ENCODE data around the gene RPUSD1. TPM values are rescaled to one million over a fixed set of nuclear protein-coding genes. Genes with fewer than 3 reads are reported as not detected.
"Not testable (repeated sequence)": the region's sequence is repeated elsewhere in the genome, so short reads cannot be mapped to it uniquely, and the experiment has no call there.

RPUSD1 gene
- total RNA-seq, 5 donors from 2014 or later (not counting 1 experiment from before 2014, with no cell fraction given), result 16.0 to 35.3 (median 34.5) TPM

DNA sequence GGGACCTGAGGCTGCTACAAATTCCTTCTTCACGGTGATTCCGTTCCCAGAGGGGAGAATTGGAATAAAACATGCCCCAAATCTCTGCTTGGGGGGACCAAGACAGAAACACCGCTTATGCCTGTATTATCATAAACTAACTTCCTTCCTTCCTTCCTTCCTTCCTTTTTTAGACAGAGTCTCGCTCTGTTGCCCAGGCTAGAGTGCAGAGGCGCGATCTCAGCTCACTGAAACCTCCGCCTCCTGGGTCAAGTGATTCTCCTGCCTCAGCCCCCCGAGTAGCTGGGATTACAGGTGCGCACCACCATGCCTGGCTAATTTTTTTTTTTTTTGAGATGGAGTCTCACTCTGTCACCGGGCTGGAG is 31.8 kb upstream of the RPUSD1 start:
- not testable (repeated sequence) for H3K9me3 Mint-ChIP-seq; DNase-seq; ATAC-seq (replicated peaks in 1 of 4); H3K4me1 ChIP-seq (ENCODE audit: control insufficient read depth in 1 of 2, extremely low read depth in 1 of 2, insufficient read depth in 2 of 2, low read length in 2 of 2); H3K9me3 ChIP-seq; H3K4me3 ChIP-seq (ENCODE audit: control insufficient read depth in 1 of 2, extremely low read depth in 1 of 2, low read length in 1 of 2); H3K36me3 ChIP-seq (ENCODE audit: control insufficient read depth in 2 of 2, extremely low read depth in 1 of 2, insufficient read depth in 1 of 2, low read length in 1 of 2); H3K36me3 Mint-ChIP-seq
- peaks cover 9 to 14% (median 11%) of the 10 kb centered on the region in 3 donors for H3K4me1 Mint-ChIP-seq
- H3K27ac Mint-ChIP-seq, result peak overlapping the region; percentile 73 to 84
- peaks cover 3 to 24% of the 10 kb centered on the region in 2 donors for H3K27me3 Mint-ChIP-seq
- H3K27me3 ChIP-seq (replicated peaks in 1 of 2; ENCODE audit: control insufficient read depth in 2 of 2, extremely low read depth in 1 of 2, insufficient read depth in 2 of 2, low read length in 1 of 2), result peaks cover 0 to 84% of the 10 kb centered on the region in 2 experiments
- WGBS (ENCODE audit: insufficient coverage), result 29% methylated on average over 6 of the region's 10 CpGs
- H3K27ac ChIP-seq (ENCODE audit: low read length), result peak overlapping the region; percentile 4
- ChIA-PET CTCF (interaction anchor here in 1 of 2 donors (0.6 kb wide), 1 partner anchor 228 kb away, joined by 9 read pairs; no protein-coding TSS in a partner anchor), POLR2A (interaction anchor here in 1 of 2 donors (0.6 kb wide), 1 partner anchor 14 kb away, joined by 3 read pairs; no protein-coding TSS in a partner anchor)
- H3K4me3 Mint-ChIP-seq, result peak overlapping the region in 1 of 3 donors; percentile 48

DNA sequence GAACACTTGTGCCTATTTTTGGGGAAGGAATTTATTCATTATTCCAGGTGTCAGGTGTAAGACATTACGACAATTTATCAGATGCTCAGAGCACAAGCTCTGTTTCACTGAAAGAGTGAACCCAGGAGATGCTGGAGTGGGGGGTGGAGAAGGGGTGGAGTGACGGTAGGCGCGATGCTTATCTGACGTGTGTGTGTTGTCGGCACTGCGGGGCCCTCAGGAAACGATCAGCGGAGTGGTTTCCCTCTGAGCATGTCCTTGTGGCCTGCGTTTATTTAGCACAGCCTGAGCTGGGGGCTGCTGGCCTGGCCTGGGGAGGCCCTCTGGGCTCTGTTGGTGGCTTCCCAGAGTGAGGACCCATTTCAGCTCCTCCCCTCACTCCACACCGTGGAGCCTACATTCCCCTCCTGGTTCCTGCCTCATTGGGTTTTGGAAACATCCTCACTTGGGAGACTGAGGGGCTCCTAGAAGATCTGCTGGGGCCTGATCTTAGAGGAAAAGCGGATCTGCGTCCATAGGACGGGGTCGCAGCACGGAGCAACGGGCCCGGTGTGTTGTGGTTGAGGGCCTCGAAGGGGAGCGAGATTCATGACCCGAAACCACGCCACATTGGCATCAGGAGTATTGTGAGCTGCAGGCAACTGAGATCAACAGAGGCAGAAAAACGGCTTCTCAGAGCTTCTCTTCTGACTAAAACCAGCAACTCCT is 31.3 kb upstream of the RPUSD1 start:
- H3K27ac Mint-ChIP-seq, result peak overlapping the region; percentile 73 to 84
- 8% methylated on average over 19 of the region's 23 CpGs for WGBS (ENCODE audit: insufficient coverage)
- ATAC-seq (replicated peaks in 1 of 4), result peak; percentile 45 to 98 (median 71)
- H3K27me3 ChIP-seq (replicated peaks in 1 of 2; ENCODE audit: control insufficient read depth in 2 of 2, extremely low read depth in 1 of 2, insufficient read depth in 2 of 2, low read length in 1 of 2), result peaks cover 0 to 84% of the 10 kb centered on the region in 2 experiments
- H3K27ac ChIP-seq (ENCODE audit: low read length), result peak overlapping the region; percentile 4
- peak in 34 of 35 experiments; percentile 8 to 66 (median 38) for DNase-seq
- peak overlapping the region in 1 of 3 donors; percentile 48 for H3K4me3 Mint-ChIP-seq
- no peaks in the 10 kb centered on the region for H3K36me3 ChIP-seq (ENCODE audit: control insufficient read depth in 2 of 2, extremely low read depth in 1 of 2, insufficient read depth in 1 of 2, low read length in 1 of 2)
- H3K4me1 ChIP-seq (ENCODE audit: control insufficient read depth in 1 of 2, extremely low read depth in 1 of 2, insufficient read depth in 2 of 2, low read length in 2 of 2), result peaks cover 6 to 8% of the 10 kb centered on the region in 2 experiments
- no peaks in the 10 kb centered on the region for H3K36me3 Mint-ChIP-seq
- ChIA-PET POLR2A (interaction anchor here in 1 of 2 donors (0.6 kb wide), 1 partner anchor 15 kb away, joined by 3 read pairs; no protein-coding TSS in a partner anchor), CTCF (interaction anchor here in 1 of 2 donors (0.6 kb wide), 1 partner anchor 229 kb away, joined by 9 read pairs; no protein-coding TSS in a partner anchor)
- peaks cover 9 to 14% (median 11%) of the 10 kb centered on the region in 3 donors for H3K4me1 Mint-ChIP-seq
- H3K9me3 ChIP-seq, result no peaks in the 10 kb centered on the region
- H3K27me3 Mint-ChIP-seq, result peaks cover 3 to 29% of the 10 kb centered on the region in 2 donors
- H3K9me3 Mint-ChIP-seq, result no peaks in the 10 kb centered on the region
- peak overlapping the region in 1 of 2 donors; percentile 11 for H3K4me3 ChIP-seq (ENCODE audit: control insufficient read depth in 1 of 2, extremely low read depth in 1 of 2, low read length in 1 of 2)

DNA sequence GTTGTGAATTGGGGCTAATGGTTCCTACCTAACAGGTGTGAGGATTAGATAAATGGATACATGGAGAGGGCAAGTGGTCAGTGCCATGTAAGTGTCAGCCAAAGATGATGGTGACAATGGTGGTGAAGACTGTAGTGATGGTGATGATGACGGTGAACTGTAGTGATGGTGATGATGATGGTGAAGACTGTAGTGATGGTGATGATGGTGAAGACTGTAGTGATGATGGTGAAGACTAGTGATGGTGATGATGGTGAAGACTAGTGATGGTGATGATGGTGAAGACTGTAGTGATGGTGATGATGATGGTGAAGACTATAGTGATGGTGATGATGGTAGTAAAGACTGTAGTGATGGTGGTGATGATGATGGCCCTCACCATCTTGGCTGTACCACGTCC is 30.4 kb upstream of the RPUSD1 start:
- peaks cover 8 to 11% of the 10 kb centered on the region in 2 experiments for H3K4me1 ChIP-seq (ENCODE audit: control insufficient read depth in 1 of 2, extremely low read depth in 1 of 2, insufficient read depth in 2 of 2, low read length in 2 of 2)
- DNase-seq (no peak), ATAC-seq (replicated peaks in 1 of 4) (no peak)
- H3K27me3 ChIP-seq (replicated peaks in 1 of 2; ENCODE audit: control insufficient read depth in 2 of 2, extremely low read depth in 1 of 2, insufficient read depth in 2 of 2, low read length in 1 of 2), result peaks cover 0 to 85% of the 10 kb centered on the region in 2 experiments
- H3K4me3 ChIP-seq (ENCODE audit: control insufficient read depth in 1 of 2, extremely low read depth in 1 of 2, low read length in 1 of 2), result no peak overlapping the region
- Mint-ChIP-seq H3K4me3 (no peak overlapping the region), H3K4me1 (peaks cover 9 to 14% (median 13%) of the 10 kb centered on the region in 3 donors), H3K27me3 (peaks cover 3 to 33% of the 10 kb centered on the region in 2 donors), H3K36me3 (no peaks in the 10 kb centered on the region), H3K9me3 (no peaks in the 10 kb centered on the region), H3K27ac (no peak overlapping the region)
- H3K9me3 ChIP-seq, result no peaks in the 10 kb centered on the region
- POLR2A ChIA-PET, result no interaction called here
- WGBS (ENCODE audit: insufficient coverage), result 83% methylated on average over 1 of the region's 2 CpGs
- CTCF ChIA-PET, result no interaction called here
- no peak overlapping the region for H3K27ac ChIP-seq (ENCODE audit: low read length)
- H3K36me3 ChIP-seq (ENCODE audit: control insufficient read depth in 2 of 2, extremely low read depth in 1 of 2, insufficient read depth in 1 of 2, low read length in 1 of 2), result no peaks in the 10 kb centered on the region

DNA sequence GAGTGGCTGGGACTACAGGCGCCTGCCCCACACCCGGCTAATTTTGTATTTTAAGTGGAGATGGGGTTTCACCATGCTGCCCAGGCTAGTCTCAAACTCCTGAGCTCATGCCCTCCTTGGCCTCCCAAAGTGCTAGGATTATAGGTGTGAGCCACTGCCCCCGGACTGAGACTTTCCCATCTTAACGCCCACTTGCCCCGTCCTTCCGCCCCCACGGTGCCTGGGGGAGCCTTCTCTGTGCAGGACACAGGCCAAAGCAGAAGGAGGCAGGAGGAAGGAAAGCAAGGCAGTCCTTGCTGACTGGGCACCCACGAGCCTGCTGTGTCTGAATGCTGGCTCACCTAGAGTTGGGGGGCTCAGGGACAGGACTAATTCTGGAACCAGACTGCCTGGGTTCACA is 30.0 kb upstream of the RPUSD1 start:
- Mint-ChIP-seq H3K9me3 (no peaks in the 10 kb centered on the region), H3K27me3 (peaks cover 3 to 30% of the 10 kb centered on the region in 2 donors), H3K27ac (no peak overlapping the region), H3K4me3 (no peak overlapping the region), H3K4me1 (peaks cover 9 to 14% (median 13%) of the 10 kb centered on the region in 3 donors), H3K36me3 (no peaks in the 10 kb centered on the region)
- no peaks in the 10 kb centered on the region for H3K9me3 ChIP-seq
- peaks cover 0 to 84% of the 10 kb centered on the region in 2 experiments for H3K27me3 ChIP-seq (replicated peaks in 1 of 2; ENCODE audit: control insufficient read depth in 2 of 2, extremely low read depth in 1 of 2, insufficient read depth in 2 of 2, low read length in 1 of 2)
- 82% methylated on average over 6 of the region's 8 CpGs for WGBS (ENCODE audit: insufficient coverage)
- no peak overlapping the region for H3K27ac ChIP-seq (ENCODE audit: low read length)
- H3K4me1 ChIP-seq (ENCODE audit: control insufficient read depth in 1 of 2, extremely low read depth in 1 of 2, insufficient read depth in 2 of 2, low read length in 2 of 2), result peaks cover 8 to 15% of the 10 kb centered on the region in 2 experiments
- ChIA-PET CTCF (no interaction called here), POLR2A (no interaction called here)
- H3K36me3 ChIP-seq (ENCODE audit: control insufficient read depth in 2 of 2, extremely low read depth in 1 of 2, insufficient read depth in 1 of 2, low read length in 1 of 2), result no peaks in the 10 kb centered on the region
- no peak for ATAC-seq (replicated peaks in 1 of 4)
- H3K4me3 ChIP-seq (ENCODE audit: control insufficient read depth in 1 of 2, extremely low read depth in 1 of 2, low read length in 1 of 2), result no peak overlapping the region
- DNase-seq, result no peak

DNA sequence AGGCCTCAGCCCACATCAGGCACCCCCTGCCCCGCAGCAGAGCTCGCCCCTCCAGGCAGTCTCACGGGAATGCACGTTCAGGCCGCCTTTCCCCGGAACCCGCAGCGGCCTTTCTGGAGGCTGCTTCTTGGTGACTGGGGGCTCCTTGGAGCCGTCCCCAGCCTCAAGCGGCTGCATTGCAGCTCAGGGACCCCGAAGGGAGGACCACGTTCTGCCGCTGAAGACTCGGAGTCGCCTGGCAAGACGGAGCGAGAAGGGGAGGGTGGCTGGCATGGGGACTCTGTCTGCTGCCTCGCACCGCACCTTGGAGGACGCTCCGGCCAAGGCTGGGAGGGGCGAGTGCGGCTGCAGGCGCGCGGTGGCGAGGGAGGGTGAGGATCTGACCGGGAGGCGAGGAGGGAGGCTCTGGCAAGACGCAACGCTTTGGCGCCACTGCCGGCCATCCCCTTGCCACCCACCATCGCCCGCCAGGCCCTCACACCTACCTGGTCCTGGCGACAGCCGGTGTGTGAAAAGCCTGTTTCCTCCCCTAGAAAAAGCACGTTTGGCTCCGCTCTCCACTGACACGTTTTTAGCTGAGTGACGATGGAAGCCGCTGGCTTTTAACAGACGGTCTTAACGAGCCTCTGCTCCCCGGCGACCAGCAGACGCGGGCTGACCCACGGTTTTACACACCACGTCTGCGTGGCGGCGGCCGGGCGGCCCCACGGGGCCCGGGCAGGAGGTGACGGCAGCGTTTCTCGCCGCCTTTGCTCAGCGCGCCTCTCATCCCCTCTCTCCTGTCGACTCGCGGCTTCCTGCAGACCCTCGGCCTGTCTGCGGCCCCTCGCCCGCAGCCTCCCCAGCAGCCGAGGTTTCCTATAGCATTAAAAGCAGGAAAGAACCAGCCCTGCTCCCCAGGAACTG is 29.1 kb upstream of the RPUSD1 start:
- Mint-ChIP-seq H3K27me3 (peaks cover 8 to 33% of the 10 kb centered on the region in 2 donors), H3K4me3 (no peak overlapping the region), H3K27ac (no peak overlapping the region), H3K36me3 (peaks cover 3% of the 10 kb centered on the region), H3K9me3 (no peaks in the 10 kb centered on the region), H3K4me1 (peaks cover 9 to 16% (median 16%) of the 10 kb centered on the region in 3 donors)
- ChIA-PET POLR2A (no interaction called here), CTCF (interaction anchor here in 1 of 2 donors (0.6 kb wide), 1 partner anchor 759 kb away, joined by 7 read pairs; no protein-coding TSS in a partner anchor)
- Histone ChIP-seq H3K4me3 (ENCODE audit: control insufficient read depth in 1 of 2, extremely low read depth in 1 of 2, low read length in 1 of 2) (peak overlapping the region in 1 of 2 donors; percentile 20), H3K27ac (ENCODE audit: low read length) (no peak overlapping the region), H3K36me3 (ENCODE audit: control insufficient read depth in 2 of 2, extremely low read depth in 1 of 2, insufficient read depth in 1 of 2, low read length in 1 of 2) (no peaks in the 10 kb centered on the region), H3K27me3 (replicated peaks in 1 of 2; ENCODE audit: control insufficient read depth in 2 of 2, extremely low read depth in 1 of 2, insufficient read depth in 2 of 2, low read length in 1 of 2) (peaks cover 0 to 84% of the 10 kb centered on the region in 2 experiments), H3K4me1 (ENCODE audit: control insufficient read depth in 1 of 2, extremely low read depth in 1 of 2, insufficient read depth in 2 of 2, low read length in 2 of 2) (peaks cover 8 to 15% of the 10 kb centered on the region in 2 experiments), H3K9me3 (no peaks in the 10 kb centered on the region)
- ATAC-seq (replicated peaks in 1 of 4), result no peak
- DNase-seq, result no peak
- 65% methylated on average over 69 of the region's 71 CpGs for WGBS (ENCODE audit: insufficient coverage)

DNA sequence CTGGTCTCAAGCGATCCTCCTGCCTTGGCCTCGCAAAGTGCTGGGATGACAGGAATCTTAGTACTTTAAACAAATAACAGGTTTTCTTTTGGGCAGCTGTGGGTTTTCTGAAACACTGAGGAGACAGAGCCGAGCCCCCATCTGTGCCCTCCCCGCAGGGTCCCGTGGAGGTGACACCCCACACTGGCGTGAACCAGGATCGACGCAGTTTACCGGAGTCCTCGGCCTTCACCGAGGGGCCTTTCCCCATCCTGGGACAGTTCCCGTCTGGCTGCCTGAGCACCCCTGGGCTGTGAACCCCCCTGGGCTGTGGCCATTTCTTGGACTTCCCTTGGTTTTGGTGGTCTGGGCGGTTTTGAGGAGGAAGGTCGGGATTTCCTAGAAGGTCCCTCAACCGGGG is 27.7 kb upstream of the RPUSD1 start:
- Mint-ChIP-seq H3K36me3 (peaks cover 3% of the 10 kb centered on the region), H3K4me3 (no peak overlapping the region), H3K9me3 (no peaks in the 10 kb centered on the region), H3K27me3 (peaks cover 11 to 35% of the 10 kb centered on the region in 2 donors), H3K4me1 (peaks cover 9 to 16% (median 15%) of the 10 kb centered on the region in 3 donors), H3K27ac (no peak overlapping the region)
- Histone ChIP-seq H3K27ac (ENCODE audit: low read length) (no peak overlapping the region), H3K27me3 (replicated peaks in 1 of 2; ENCODE audit: control insufficient read depth in 2 of 2, extremely low read depth in 1 of 2, insufficient read depth in 2 of 2, low read length in 1 of 2) (peaks cover 0 to 78% of the 10 kb centered on the region in 2 experiments), H3K4me1 (ENCODE audit: control insufficient read depth in 1 of 2, extremely low read depth in 1 of 2, insufficient read depth in 2 of 2, low read length in 2 of 2) (peaks cover 8 to 15% of the 10 kb centered on the region in 2 experiments), H3K9me3 (no peaks in the 10 kb centered on the region), H3K4me3 (ENCODE audit: control insufficient read depth in 1 of 2, extremely low read depth in 1 of 2, low read length in 1 of 2) (no peak overlapping the region), H3K36me3 (ENCODE audit: control insufficient read depth in 2 of 2, extremely low read depth in 1 of 2, insufficient read depth in 1 of 2, low read length in 1 of 2) (no peaks in the 10 kb centered on the region)
- DNase-seq (no peak), ATAC-seq (replicated peaks in 1 of 4) (no peak)
- 88% methylated on average over 11 of the region's 15 CpGs for WGBS (ENCODE audit: insufficient coverage)
- CTCF ChIA-PET, result no interaction called here
- POLR2A ChIA-PET, result no interaction called here

All from T-cell (primary cell).